GM23338 (cell line): ENCODE results near the gene POM121L2. TPM values are rescaled to one million over a fixed set of nuclear protein-coding genes. Genes with fewer than 3 reads are reported as not detected.
A peak's percentile ranks its signal among the peaks of the same experiment; 100 is the strongest.

Source experiments
- ATAC-seq: fragments of 200-7000 bp; cut with Tn5 transposase; 3 replicates; pipeline ENCODE4 v1.9.1; 2020
- DNase-seq: peaks from one replicate; pipeline ENCODE4 v3.0.0-alpha.2; 2015; ENCODE audit warnings: low spot score
- H2AFZ ChIP-seq: fragments of 200-600 bp; sonication (generic); 2 replicates; pipeline ENCODE4 v1.8.0; 2016; ENCODE audit warnings: antibody characterized with exemption, mild to moderate bottlenecking, moderate library complexity
- H3F3A ChIP-seq: fragments of 200-600 bp; sonication (generic); replicated peaks from 2 replicates; pipeline ENCODE4 v1.8.0; 2017; ENCODE audit warnings: antibody characterized with exemption, mixed run types, low read depth
- H3K27ac ChIP-seq: fragments of 200-600 bp; sonication (generic); 2 replicates; pipeline ENCODE4 v1.6.1; 2016; ENCODE audit warnings: low read depth
- H3K27me3 ChIP-seq: fragments of 200-600 bp; sonication (generic); 2 replicates; pipeline ENCODE4 v1.8.0; 2016; ENCODE audit warnings: mild to moderate bottlenecking, mixed run types, moderate library complexity; ENCODE audit not compliant: insufficient read depth
- H3K36me3 ChIP-seq: fragments of 200-600 bp; sonication (generic); 2 replicates; pipeline ENCODE4 v1.8.0; 2016; ENCODE audit warnings: mild to moderate bottlenecking; ENCODE audit not compliant: insufficient read depth
- H3K4me1 ChIP-seq: fragments of 200-600 bp; sonication (generic); 2 replicates; pipeline ENCODE4 v1.8.0; 2016; ENCODE audit warnings: mild to moderate bottlenecking, moderate library complexity; ENCODE audit not compliant: insufficient read depth
- H3K4me2 ChIP-seq: fragments of 200-600 bp; sonication (generic); 2 replicates; pipeline ENCODE4 v1.7.1; 2017; ENCODE audit warnings: mixed run types
- H3K4me3 ChIP-seq: fragments of 200-600 bp; sonication (generic); 2 replicates; pipeline ENCODE4 v1.6.1; 2016; ENCODE audit warnings: mixed run types
- H3K79me2 ChIP-seq: fragments of 200-600 bp; sonication (generic); replicated peaks from 2 replicates; pipeline ENCODE4 v1.8.0; 2017; ENCODE audit warnings: mild to moderate bottlenecking; ENCODE audit not compliant: insufficient read depth
- H3K9me2 ChIP-seq: fragments of 200-600 bp; sonication (generic); 2 replicates; pipeline ENCODE4 v1.8.0; 2017; ENCODE audit not compliant: insufficient read depth
- H4K20me1 ChIP-seq: fragments of 200-600 bp; sonication (generic); replicated peaks from 2 replicates; pipeline ENCODE4 v1.8.0; 2017; ENCODE audit warnings: mild to moderate bottlenecking; ENCODE audit not compliant: insufficient read depth
- H3K27ac Mint-ChIP-seq: 2 replicates; pipeline ENCODE4 v1.8.0; 2020; ENCODE audit warnings: inconsistent platforms, mild to moderate bottlenecking, moderate library complexity, mixed read lengths
- H3K27me3 Mint-ChIP-seq: 3 replicates; pipeline ENCODE4 v1.8.0; 2022; ENCODE audit warnings: low read depth, mild to moderate bottlenecking, moderate library complexity, mixed read lengths, inconsistent platforms; ENCODE audit not compliant: insufficient read depth, poor library complexity
- H3K36me3 Mint-ChIP-seq: 3 replicates; pipeline ENCODE4 v1.8.0; 2021; ENCODE audit warnings: low read depth, mild to moderate bottlenecking, inconsistent platforms, moderate library complexity, mixed read lengths
- H3K4me1 Mint-ChIP-seq: 3 replicates; pipeline ENCODE4 v1.8.0; 2020; ENCODE audit warnings: mild to moderate bottlenecking, inconsistent platforms, mixed read lengths
- H3K4me3 Mint-ChIP-seq: 3 replicates; pipeline ENCODE4 v1.8.0; 2021; ENCODE audit warnings: moderate library complexity, mild to moderate bottlenecking, inconsistent platforms, mixed read lengths
- H3K9me3 Mint-ChIP-seq: 3 replicates; pipeline ENCODE4 v1.8.0; 2020; ENCODE audit warnings: moderate library complexity, mild to moderate bottlenecking, inconsistent platforms, mixed read lengths
- CREB1 ChIP-seq: fragments of 250-450 bp; sonication (Bioruptor Pico); IDR thresholded peaks from 2 replicates; pipeline ENCODE4 v1.5.0; 2020; ENCODE audit warnings: low read depth, mild to moderate bottlenecking, moderate library complexity
- EZH2phosphoT487 ChIP-seq: fragments of 200-600 bp; sonication (generic); IDR thresholded peaks from one replicate; pipeline ENCODE4 v1.8.1; 2018; ENCODE audit warnings: antibody characterized with exemption; ENCODE audit not compliant: unreplicated experiment
- JUNB ChIP-seq: IDR thresholded peaks from one replicate; pipeline ENCODE4 v1.6.1; 2016; ENCODE audit warnings: antibody characterized with exemption; ENCODE audit not compliant: unreplicated experiment
- POLR2AphosphoS5 ChIP-seq: IDR thresholded peaks from 2 replicates; pipeline ENCODE4 v1.6.1; 2016; ENCODE audit warnings: antibody characterized with exemption, low read depth
- STAT1 ChIP-seq: IDR thresholded peaks from one replicate; pipeline ENCODE4 v1.6.1; 2016; ENCODE audit warnings: antibody characterized with exemption; ENCODE audit not compliant: unreplicated experiment
- ZNF114 ChIP-seq: fragments of 250-450 bp; sonication (Bioruptor Pico); IDR thresholded peaks from 2 replicates; pipeline ENCODE4 v1.5.0; 2020; ENCODE audit warnings: mild to moderate bottlenecking, moderate library complexity
- ZNF331 ChIP-seq: fragments of 250-450 bp; sonication (Bioruptor Pico); IDR thresholded peaks from 2 replicates; pipeline ENCODE4 v1.5.0; 2020; ENCODE audit warnings: low read depth, mild to moderate bottlenecking, moderate library complexity
- polyA plus RNA-seq: library from polyadenylated mRNA; unstranded; fragments of >200 nt; fragmentation: Nextera tagmentation; extraction: Ambion mirVana; gene quantifications from 2 replicates; pipeline ENCODE4 v1.2.1, GENCODE V29; 2016
- total RNA-seq: library from RNA; depleted of rRNA; stranded (reverse); fragments of >200 nt; shearing (Covaris generic); gene quantifications from 2 replicates; pipeline ENCODE4 v1.2.3, GENCODE V29; 2014
- TF ChIP-seq, protein P1 (sequence below): IDR thresholded peaks from 2 replicates; pipeline ENCODE4 v1.6.1; 2016; ENCODE audit warnings: antibody characterized with exemption
- TF ChIP-seq, protein P2 (sequence below), 2 experiments: fragments of 200-600 bp in 1 of 2; sonication (generic) in 1 of 2; conservative IDR thresholded peaks; 2 replicates each; pipeline versions ENCODE4 v1.5.1 to v1.6.1; 2016 to 2017; ENCODE audit warnings: antibody characterized with exemption in 2 of 2, low read depth in 2 of 2, mild to moderate bottlenecking in 2 of 2, moderate library complexity in 1 of 2
- TF ChIP-seq, protein P3 (sequence below): fragments of 250-450 bp; sonication (Bioruptor Pico); IDR thresholded peaks from 2 replicates; pipeline ENCODE4 v1.5.0; 2020; ENCODE audit warnings: mild to moderate bottlenecking, moderate library complexity
- TF ChIP-seq, protein P4 (sequence below): IDR thresholded peaks from one replicate; pipeline ENCODE4 v1.6.1; 2018; ENCODE audit warnings: antibody characterized with exemption; ENCODE audit not compliant: unreplicated experiment

Gene POM121L2
- total and polyA plus RNA-seq, 2 experiments from 2014 or later, result 0.07 to 0.13 TPM

DNA sequence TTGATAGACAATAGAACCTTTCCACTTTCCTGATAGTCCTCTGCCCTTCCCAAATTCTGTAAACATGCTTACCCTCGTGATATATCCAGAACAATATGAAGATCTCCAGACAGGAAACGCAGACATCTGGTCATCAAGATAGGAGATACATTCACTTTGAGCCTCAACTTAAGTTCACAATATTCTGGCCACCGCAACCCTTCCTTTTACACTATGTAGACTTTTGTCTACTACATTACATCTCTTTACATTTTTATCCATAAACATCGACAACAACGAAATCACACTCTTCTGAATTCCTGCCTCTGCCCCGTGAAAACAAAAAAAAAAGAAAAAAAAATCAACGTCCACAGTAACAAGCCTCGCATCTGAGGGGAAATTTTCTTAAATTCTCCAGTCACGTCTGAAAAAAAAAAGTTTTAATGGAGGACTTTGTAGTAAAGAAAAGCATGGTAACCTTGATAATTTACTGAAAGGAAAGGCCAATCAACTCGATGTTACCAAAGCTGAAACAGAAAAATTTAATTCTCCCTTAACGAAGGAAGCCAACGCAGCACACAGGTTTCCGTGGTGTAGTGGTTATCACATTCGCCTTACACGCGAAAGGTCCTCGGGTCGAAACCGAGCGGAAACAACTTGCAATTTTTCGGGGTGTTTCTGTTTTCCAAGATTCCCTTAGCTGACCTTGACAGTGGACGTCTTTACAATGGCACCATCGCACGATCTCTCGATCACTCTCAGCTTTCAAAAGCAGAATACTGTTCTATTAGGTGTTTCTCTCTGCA, 21.8 kb downstream of the POM121L2 start:
- Mint-ChIP-seq H3K9me3 (peaks cover 15% of the 10 kb centered on the region; the same call in 2 of the 3 replicates), H3K4me3 (peak overlapping the region; percentile 84), H3K4me1 (peaks cover 36% of the 10 kb centered on the region), H3K27me3 (peaks cover 77% of the 10 kb centered on the region), H3K27ac (no peak overlapping the region), H3K36me3 (no peaks in the 10 kb centered on the region)
- Histone ChIP-seq H4K20me1 (no peaks in the 10 kb centered on the region), H3K4me3 (peak overlapping the region; percentile 65), H3F3A (no peaks in the 10 kb centered on the region; the same call in 1 of the 2 replicates), H3K9me2 (no peaks in the 10 kb centered on the region), H3K36me3 (no peaks in the 10 kb centered on the region), H3K27me3 (peaks cover 76% of the 10 kb centered on the region), H3K4me2 (peak overlapping the region; percentile 71), H2AFZ (no peak overlapping the region), H3K4me1 (peaks cover 22% of the 10 kb centered on the region), H3K79me2 (no peaks in the 10 kb centered on the region), H3K27ac (no peak overlapping the region)
- no peak for TF ChIP-seq CREB1
- no peak for TF ChIP-seq ZNF331 (CRISPR knock-in tag)
- TF ChIP-seq, protein P1, sequence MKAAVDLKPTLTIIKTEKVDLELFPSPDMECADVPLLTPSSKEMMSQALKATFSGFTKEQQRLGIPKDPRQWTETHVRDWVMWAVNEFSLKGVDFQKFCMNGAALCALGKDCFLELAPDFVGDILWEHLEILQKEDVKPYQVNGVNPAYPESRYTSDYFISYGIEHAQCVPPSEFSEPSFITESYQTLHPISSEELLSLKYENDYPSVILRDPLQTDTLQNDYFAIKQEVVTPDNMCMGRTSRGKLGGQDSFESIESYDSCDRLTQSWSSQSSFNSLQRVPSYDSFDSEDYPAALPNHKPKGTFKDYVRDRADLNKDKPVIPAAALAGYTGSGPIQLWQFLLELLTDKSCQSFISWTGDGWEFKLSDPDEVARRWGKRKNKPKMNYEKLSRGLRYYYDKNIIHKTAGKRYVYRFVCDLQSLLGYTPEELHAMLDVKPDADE, result no peak
- TF ChIP-seq STAT1, result no peak
- TF ChIP-seq, protein P2, sequence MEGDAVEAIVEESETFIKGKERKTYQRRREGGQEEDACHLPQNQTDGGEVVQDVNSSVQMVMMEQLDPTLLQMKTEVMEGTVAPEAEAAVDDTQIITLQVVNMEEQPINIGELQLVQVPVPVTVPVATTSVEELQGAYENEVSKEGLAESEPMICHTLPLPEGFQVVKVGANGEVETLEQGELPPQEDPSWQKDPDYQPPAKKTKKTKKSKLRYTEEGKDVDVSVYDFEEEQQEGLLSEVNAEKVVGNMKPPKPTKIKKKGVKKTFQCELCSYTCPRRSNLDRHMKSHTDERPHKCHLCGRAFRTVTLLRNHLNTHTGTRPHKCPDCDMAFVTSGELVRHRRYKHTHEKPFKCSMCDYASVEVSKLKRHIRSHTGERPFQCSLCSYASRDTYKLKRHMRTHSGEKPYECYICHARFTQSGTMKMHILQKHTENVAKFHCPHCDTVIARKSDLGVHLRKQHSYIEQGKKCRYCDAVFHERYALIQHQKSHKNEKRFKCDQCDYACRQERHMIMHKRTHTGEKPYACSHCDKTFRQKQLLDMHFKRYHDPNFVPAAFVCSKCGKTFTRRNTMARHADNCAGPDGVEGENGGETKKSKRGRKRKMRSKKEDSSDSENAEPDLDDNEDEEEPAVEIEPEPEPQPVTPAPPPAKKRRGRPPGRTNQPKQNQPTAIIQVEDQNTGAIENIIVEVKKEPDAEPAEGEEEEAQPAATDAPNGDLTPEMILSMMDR (conservative IDR thresholded peaks at IDR 0.05; ENCODE audit: low read depth in 2 of 2), result no peak
- TF ChIP-seq, protein P3, sequence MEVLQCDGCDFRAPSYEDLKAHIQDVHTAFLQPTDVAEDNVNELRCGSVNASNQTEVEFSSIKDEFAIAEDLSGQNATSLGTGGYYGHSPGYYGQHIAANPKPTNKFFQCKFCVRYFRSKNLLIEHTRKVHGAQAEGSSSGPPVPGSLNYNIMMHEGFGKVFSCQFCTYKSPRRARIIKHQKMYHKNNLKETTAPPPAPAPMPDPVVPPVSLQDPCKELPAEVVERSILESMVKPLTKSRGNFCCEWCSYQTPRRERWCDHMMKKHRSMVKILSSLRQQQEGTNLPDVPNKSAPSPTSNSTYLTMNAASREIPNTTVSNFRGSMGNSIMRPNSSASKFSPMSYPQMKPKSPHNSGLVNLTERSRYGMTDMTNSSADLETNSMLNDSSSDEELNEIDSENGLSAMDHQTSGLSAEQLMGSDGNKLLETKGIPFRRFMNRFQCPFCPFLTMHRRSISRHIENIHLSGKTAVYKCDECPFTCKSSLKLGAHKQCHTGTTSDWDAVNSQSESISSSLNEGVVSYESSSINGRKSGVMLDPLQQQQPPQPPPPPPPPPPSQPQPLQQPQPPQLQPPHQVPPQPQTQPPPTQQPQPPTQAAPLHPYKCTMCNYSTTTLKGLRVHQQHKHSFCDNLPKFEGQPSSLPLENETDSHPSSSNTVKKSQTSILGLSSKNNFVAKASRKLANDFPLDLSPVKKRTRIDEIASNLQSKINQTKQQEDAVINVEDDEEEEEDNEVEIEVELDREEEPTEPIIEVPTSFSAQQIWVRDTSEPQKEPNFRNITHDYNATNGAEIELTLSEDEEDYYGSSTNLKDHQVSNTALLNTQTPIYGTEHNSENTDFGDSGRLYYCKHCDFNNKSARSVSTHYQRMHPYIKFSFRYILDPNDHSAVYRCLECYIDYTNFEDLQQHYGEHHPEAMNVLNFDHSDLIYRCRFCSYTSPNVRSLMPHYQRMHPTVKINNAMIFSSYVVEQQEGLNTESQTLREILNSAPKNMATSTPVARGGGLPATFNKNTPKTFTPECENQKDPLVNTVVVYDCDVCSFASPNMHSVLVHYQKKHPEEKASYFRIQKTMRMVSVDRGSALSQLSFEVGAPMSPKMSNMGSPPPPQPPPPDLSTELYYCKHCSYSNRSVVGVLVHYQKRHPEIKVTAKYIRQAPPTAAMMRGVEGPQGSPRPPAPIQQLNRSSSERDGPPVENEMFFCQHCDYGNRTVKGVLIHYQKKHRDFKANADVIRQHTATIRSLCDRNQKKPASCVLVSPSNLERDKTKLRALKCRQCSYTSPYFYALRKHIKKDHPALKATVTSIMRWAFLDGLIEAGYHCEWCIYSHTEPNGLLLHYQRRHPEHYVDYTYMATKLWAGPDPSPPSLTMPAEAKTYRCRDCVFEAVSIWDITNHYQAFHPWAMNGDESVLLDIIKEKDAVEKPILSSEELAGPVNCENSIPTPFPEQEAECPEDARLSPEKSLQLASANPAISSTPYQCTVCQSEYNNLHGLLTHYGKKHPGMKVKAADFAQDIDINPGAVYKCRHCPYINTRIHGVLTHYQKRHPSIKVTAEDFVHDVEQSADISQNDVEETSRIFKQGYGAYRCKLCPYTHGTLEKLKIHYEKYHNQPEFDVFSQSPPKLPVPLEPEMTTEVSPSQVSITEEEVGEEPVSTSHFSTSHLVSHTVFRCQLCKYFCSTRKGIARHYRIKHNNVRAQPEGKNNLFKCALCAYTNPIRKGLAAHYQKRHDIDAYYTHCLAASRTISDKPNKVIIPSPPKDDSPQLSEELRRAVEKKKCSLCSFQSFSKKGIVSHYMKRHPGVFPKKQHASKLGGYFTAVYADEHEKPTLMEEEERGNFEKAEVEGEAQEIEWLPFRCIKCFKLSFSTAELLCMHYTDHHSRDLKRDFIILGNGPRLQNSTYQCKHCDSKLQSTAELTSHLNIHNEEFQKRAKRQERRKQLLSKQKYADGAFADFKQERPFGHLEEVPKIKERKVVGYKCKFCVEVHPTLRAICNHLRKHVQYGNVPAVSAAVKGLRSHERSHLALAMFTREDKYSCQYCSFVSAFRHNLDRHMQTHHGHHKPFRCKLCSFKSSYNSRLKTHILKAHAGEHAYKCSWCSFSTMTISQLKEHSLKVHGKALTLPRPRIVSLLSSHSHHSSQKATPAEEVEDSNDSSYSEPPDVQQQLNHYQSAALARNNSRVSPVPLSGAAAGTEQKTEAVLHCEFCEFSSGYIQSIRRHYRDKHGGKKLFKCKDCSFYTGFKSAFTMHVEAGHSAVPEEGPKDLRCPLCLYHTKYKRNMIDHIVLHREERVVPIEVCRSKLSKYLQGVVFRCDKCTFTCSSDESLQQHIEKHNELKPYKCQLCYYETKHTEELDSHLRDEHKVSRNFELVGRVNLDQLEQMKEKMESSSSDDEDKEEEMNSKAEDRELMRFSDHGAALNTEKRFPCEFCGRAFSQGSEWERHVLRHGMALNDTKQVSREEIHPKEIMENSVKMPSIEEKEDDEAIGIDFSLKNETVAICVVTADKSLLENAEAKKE, result no peak
- TF ChIP-seq EZH2phosphoT487, result no peak
- TF ChIP-seq, protein P4, sequence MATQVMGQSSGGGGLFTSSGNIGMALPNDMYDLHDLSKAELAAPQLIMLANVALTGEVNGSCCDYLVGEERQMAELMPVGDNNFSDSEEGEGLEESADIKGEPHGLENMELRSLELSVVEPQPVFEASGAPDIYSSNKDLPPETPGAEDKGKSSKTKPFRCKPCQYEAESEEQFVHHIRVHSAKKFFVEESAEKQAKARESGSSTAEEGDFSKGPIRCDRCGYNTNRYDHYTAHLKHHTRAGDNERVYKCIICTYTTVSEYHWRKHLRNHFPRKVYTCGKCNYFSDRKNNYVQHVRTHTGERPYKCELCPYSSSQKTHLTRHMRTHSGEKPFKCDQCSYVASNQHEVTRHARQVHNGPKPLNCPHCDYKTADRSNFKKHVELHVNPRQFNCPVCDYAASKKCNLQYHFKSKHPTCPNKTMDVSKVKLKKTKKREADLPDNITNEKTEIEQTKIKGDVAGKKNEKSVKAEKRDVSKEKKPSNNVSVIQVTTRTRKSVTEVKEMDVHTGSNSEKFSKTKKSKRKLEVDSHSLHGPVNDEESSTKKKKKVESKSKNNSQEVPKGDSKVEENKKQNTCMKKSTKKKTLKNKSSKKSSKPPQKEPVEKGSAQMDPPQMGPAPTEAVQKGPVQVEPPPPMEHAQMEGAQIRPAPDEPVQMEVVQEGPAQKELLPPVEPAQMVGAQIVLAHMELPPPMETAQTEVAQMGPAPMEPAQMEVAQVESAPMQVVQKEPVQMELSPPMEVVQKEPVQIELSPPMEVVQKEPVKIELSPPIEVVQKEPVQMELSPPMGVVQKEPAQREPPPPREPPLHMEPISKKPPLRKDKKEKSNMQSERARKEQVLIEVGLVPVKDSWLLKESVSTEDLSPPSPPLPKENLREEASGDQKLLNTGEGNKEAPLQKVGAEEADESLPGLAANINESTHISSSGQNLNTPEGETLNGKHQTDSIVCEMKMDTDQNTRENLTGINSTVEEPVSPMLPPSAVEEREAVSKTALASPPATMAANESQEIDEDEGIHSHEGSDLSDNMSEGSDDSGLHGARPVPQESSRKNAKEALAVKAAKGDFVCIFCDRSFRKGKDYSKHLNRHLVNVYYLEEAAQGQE, result no peak
- TF ChIP-seq JUNB, result no peak
- TF ChIP-seq ZNF114 (CRISPR knock-in tag), result no peak
- TF ChIP-seq POLR2AphosphoS5, result no peak
- peak; percentile 71 for DNase-seq
- peak; percentile 34 for ATAC-seq
